GM21619 (cell line): ENCODE results near the gene DOCK8.

Experiments used
- ATAC-seq: cut with Tn5 transposase; IDR thresholded peaks from one replicate; pipeline ENCODE4 v1.9.1; 2021; ENCODE audit not compliant: unreplicated experiment

The DOCK8 gene

DNA sequence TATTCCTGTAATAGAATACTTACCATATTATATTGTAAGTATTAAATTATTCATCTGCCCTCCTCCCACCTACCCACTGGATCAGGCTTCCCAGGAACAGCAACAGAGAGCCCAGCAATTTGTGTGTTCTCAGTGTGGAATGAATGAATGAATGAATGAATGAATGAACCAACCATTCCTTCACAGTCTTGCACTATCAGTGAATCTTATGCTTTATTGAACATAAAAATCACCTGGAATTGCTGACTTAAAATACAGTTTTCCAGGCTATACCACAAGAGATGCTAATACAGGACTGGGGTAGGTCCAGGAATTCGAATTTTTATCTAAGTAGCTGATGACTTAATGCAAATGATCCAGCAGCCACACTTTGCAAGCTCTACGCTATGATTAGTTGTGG, 51.6 kb downstream of the DOCK8 start:
- ATAC-seq: no peak

DNA sequence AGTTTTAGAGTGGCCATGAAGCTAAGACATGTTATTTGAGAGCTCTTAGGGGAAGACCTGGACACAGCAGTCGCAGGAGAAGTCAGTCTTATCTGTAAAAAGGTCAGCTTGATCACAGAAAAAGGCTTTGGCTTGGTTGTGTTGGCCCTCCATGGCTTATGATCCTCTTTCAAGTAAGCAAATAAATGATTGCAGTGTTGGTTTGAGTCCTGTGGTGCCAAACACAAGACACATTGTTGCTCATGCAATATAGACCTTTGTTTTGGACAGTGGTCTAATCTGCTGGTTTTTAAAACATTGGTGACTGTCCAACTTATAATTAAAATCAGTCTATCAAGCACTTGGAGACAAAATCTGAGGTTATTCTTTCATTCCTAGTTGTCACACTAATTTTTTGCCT, 54.0 kb downstream of the DOCK8 start:
- ATAC-seq: no peak

DNA sequence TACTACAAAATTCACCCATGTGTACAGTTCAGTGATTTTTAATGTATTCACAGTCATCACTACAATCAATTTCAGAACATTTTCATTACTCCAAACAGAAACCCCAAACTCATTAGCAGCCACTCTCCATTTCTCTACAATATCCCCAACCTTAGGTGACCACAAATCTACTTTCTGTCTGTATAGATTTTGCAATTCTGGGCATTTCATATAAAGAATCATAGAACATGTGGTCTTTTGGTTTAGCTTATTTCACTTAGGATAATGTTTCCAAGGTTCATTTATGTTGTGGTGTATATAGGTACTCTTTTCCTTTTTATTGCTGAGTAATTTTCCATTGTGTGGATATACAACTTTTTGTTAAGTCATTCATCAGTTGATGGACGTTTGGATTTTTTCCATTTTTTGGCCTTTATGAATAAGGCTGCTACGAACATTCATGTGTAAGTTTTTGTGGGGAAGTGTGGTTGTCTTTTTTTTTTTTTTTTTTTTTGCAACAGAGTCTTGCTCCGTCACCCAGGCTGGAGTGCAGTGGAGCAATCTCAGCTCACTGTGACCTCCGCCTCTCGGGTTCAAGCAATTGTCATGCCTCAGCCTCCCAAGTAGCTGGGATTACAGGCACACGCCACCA, 54.5 kb downstream of the DOCK8 start:
- no peak for ATAC-seq

DNA sequence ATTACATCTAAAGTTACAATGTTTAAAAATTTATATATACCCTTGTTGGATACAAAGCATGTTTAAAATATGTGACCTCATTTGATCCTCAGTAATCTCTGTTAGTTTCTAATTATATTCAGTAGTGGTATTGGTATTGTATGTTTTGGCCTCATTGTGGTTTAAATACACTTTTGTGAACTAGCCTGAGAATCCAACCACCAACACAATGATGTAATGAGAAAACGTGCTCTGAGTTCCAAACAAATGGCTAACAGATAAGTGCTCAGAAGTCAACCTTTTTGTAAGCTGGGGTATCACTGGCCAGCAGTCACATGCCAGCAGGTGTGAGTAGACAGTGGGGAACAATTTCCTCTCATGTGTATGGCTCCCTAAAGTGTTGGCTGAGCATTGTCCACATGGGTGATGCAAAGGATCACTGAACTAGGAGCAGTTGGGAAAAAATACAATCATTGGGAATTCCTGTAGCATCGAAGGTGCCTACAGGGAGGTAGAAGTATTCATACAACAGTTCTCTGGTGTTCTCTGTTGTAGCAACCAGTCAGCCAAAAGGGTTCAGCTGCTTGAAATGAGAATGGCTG, 56.1 kb downstream of the DOCK8 start:
- no peak for ATAC-seq

GRCh38 chr9:272251-273213, 57.9 kb downstream of the DOCK8 start:
- ATAC-seq: peak; percentile 97

GRCh38 chr9:274406-274805, 59.7 kb downstream of the DOCK8 start:
- no peak for ATAC-seq

GRCh38 chr9:277601-278295, 63.1 kb downstream of the DOCK8 start:
- no peak for ATAC-seq

- ATAC-seq: peak; percentile 44
Measured at GRCh38 chr9:278651-279050, 64.0 kb downstream of the DOCK8 start.

DNA sequence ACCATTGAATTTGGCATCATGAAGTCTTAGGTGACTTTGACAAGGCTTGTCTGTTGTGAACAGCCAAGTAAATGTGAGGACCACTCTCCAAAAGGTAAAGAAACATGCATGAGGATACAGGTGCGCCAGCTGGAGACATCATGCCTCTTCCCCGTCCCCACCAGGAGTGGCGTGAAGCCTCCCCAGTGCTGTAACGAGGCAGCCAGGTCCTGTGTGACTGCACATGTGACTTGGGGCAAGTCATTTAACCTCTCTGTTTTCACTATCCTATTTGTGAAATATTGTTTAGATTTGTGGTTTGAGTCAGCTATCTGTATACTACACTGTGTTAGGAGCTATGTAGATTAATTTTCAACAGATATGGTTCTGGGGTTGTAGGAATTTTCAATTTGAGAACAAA, 65.0 kb downstream of the DOCK8 start:
- no peak for ATAC-seq

DNA sequence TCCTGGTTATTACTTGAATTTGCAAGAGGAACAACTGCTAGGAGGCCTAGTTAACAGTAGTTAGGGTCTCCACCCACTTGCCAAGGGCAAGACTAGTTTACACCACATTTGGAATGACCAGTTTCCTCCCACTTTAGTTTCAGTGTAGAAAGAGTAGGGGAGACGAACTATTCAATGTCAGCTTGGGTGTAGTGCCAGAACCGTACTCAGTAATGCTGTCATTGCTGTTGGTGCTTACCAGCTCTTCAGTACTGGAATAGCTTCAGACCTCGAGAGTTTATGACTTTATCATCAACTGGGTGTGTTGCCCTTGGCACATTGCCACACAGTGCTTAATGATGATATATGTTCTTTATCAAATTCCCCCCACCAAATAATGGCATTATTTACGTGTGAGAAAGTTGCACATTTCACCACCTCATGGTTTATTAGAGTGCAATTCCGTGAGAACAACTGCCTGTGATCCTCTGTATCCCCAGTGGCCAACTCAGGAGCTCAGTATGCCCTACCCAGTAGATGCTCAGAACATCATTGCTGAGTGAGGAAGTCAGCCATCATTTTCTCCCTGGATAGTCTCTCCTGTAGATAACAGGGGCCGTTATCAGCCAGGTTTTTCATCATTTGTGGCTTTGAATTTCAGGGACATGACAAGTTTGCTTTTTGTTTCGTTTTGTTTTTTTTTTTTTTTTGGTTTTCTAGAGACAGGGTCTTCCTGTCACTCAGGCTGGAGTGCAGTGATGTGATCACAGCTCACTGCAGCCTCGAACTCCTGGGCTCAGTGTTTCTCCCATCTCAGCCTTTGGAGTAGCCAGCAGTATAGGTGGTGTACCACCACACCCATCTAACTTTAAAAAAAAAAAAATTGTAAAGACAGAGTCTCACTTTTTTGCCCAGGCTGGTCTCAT, 67.3 kb downstream of the DOCK8 start:
- no peak for ATAC-seq

DNA sequence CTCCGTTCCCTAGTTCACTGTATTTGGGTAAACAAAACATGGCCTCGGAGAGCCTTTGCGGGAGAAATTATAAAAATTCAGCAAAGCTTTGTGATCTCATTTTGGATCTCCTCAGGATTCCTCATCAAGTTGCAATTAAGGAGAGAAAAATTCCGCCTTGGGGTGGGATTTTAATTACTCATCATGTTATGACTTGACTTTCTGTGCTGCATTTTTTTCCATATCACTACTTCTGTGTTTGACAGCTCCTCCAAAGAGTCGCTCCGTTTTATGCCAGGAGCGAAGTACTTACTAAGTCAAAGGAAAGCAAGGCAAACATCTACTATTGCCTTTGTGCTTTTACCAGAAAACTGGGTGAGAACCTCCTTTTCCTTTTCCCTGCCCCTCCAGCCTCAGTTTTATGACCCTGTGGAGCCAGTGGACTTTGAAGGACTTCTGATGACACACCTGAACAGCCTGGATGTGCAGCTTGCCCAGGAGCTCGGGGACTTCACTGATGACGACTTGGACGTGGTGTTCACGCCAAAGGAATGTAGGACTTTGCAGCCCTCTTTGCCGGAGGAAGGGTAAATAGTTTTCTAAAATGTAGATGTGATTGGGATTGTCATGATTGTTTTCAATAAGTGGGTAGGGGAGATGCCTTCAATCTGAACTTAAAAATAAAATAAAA, 71.5 kb downstream of the DOCK8 start:
- no peak for ATAC-seq

DNA sequence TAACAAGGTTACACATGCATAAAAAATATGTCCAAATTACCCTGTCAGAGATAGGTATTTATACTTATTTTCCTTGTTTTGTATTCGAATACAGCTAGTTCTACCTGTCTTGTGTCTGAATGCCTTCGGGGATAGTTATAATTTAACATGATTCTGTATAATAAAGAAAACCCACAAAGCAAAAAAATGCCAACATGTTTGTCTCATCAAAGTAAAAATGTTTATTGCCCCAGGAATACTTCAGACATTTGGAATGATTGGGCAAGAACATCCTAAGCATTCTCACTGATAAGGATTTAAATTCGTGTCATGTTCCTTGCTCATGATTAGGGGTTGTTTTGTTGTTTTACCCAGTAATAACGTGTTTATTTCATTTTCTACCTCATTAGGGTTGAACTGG, 74.5 kb downstream of the DOCK8 start:
- ATAC-seq: no peak

DNA sequence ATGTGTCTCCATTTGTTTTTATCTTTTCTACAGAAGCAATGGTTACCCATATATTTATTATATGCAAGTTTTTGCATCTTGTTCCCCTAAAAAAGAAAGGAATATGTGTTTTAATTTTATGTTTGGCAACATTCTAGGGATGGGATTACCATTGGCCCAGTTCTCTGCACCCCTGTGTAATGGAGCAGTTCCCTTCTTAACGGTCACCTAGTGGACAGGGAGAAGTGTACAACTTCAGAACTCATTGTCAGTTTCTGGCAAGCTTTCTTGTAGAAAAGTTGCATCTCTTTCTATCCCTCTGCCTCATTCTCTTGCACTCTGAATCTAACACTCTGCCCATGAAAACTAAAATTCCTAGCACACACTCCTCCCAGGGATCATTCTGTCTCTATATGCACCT, 78.2 kb downstream of the DOCK8 start:
- ATAC-seq: no peak

GRCh38 chr9:295576-295975, 80.9 kb downstream of the DOCK8 start:
- no peak for ATAC-seq

- no peak for ATAC-seq
Measured at GRCh38 chr9:296411-296810, 81.7 kb downstream of the DOCK8 start.

- peak; percentile 93 for ATAC-seq
Measured at GRCh38 chr9:297104-297972, 82.7 kb downstream of the DOCK8 start.

DNA sequence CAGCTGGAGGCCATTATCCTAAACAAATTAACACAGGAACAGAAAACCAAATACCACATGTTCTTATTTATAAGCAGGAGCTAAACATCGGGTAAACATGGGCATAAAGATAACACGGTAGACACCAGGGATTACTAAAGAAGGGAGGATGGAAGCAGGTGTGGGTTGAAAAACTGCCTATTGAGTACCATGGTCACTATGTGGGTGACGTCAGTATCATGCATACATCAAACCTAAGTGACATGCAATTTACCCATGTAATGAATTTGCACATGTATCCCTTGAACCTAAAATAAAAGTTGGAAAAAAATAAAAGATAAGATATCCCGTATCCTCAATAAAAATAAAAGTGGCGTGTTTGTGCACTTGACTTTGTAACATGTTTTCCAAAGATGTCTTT, 88.8 kb downstream of the DOCK8 start:
- ATAC-seq: no peak

DNA sequence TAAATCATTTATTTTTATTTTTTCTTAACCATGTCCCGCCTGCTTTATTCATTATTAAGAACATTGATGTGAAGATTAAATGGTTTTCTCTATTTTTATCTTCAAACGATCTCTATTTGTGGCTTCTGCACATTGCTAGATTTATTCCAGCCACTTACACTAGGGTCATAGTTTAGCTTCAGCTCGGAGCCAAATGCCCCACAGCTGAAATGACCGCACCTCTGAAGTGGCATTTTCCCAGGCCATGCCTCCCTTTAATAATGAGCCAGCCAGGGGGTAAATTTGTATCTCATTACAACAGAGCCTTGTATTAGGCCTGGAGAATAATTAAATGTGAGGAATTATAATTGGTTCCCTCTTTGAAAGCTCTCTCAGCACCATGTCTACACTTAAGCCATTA, 89.4 kb downstream of the DOCK8 start:
- no peak for ATAC-seq
